ENCODE results near the gene RANGRF.
A peak's percentile ranks its signal among the peaks of the same experiment; 100 is the strongest.
"Not testable (repeated sequence)": the region's sequence is repeated elsewhere in the genome, so short reads cannot be mapped to it uniquely, and the experiment has no call there.

Gene RANGRF

GRCh38 chr17:8288336-8289102 lies at the start of gene RANGRF:
Gene RANGRF, plus strand, starts transcription at chr17:8288670. Its CDS starts 119 bp downstream, at chr17:8288789.
- peak; percentile 68 for DNase-seq

- no peak for DNase-seq
Observed at GRCh38 chr17:8243827-8244226, 44.6 kb upstream of the RANGRF start.

- no peak for DNase-seq
Observed at GRCh38 chr17:8244768-8245167, 43.7 kb upstream of the RANGRF start.

GRCh38 chr17:8248751-8249607 lies 39.5 kb upstream of the RANGRF start, which contains the start of gene PFAS:
Gene PFAS, plus strand, starts transcription at chr17:8249289. Its CDS starts 4,649 bp downstream, at chr17:8253938.
- DNase-seq = peak; percentile 53

- DNase-seq = no peak
Observed at GRCh38 chr17:8249621-8250500, 38.6 kb upstream of the RANGRF start.

GRCh38 chr17:8251411-8251810 lies 37.1 kb upstream of the RANGRF start:
- DNase-seq = not testable (repeated sequence)

DNA sequence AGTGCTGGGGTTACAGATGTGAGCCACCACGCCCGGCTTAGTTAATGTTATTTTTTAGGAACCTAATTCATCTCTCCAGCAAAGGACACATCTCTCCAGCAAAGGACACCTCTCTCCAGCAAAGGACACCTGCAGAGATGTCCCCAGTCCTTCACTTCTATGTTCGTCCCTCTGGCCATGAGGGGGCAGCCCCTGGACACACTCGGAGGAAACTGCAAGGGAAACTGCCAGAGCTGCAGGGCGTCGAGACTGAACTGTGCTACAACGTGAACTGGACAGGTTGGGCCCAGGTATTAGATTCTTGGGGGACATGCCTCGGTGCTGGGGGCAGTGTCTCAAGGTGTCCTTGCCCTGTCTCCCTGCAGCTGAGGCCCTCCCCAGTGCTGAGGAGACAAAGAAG lies 34.7 kb upstream of the RANGRF start:
- DNase-seq = no peak

DNA sequence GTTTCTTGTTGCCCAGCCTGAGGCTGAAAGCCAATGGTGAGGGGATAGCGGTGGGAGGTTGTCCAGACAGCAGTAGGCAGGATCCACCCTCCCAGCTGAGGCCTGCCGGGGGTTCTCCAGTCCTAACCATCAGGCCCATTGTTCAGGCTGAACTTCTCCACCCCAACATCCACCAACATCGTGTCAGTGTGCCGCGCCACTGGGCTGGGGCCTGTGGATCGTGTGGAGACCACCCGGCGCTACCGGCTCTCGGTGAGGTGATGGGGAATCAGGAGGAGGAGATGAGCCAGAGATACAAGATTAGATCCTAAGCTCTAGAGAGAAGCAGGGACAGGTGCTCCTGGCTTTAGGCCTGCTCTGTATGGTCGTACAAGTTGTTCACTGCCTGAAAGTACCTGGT lies 33.6 kb upstream of the RANGRF start:
- no peak for DNase-seq

DNA sequence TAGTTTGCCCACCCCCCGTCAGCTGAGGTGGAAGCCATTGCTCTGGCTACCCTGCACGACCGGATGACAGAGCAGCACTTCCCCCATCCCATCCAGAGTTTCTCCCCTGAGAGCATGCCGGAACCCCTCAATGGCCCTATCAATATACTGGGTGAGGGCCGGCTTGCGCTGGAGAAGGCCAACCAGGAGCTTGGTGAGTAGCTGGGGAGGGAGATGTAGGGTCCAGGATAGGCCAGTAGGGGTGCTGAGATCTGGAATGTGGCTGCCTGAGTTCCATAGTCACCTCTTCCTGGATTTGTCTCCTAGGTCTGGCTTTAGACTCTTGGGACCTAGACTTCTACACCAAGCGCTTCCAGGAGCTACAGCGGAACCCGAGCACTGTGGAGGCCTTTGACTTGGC lies 33.0 kb upstream of the RANGRF start:
- no peak for DNase-seq

GRCh38 chr17:8256291-8256690 lies 32.2 kb upstream of the RANGRF start:
- no peak for DNase-seq

DNA sequence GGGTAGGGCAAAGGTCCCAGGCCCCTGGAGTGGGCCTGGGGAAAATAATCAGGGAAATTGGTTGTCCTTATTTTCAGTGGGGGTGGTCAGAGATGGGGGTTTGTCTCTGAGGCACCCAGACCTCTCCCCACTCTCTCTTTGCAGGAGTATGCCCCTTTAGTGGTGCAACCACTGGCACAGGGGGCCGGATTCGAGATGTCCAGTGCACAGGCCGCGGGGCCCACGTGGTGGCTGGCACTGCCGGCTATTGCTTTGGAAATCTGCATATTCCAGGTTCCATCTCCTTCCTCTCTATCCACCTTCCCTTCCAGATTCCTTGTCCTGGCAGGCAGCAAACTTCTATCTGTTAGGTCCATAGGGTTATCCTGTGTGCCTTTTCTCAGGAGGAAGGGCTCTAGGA lies 31.8 kb upstream of the RANGRF start:
- DNase-seq = no peak

DNA sequence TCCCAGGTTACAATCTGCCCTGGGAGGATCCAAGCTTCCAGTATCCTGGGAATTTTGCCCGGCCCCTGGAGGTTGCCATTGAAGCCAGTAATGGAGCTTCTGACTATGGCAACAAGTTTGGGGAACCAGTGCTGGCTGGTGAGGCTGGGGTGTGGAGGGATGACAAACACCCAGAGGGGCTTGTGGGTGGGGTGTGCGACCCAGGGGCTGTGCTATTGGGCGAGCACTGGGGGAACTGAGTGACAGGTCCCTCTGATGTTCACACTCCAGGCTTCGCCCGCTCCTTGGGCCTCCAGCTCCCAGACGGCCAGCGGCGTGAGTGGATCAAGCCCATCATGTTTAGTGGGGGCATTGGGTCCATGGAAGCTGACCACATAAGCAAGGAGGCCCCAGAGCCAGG lies 30.7 kb upstream of the RANGRF start:
- no peak for DNase-seq

DNA sequence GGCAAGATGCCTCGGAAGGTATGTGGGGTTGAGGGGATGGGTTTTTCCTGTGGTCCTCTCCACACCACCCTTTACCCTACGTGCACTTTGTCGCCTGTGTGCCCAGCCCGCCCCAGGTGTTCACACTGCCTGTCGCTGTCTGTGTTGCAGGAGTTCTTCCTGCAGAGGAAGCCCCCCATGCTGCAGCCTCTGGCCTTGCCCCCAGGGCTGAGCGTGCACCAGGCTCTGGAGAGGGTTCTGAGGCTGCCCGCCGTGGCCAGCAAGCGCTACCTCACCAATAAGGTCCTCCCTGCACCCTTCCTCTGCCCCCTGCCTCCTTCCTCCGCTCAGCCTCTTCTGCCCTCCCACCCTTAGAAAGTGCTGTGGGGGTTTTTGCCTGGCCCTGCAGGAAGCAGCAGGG lies 24.1 kb upstream of the RANGRF start:
- DNase-seq = no peak

- no peak for DNase-seq
Observed at GRCh38 chr17:8264836-8265542, 23.5 kb upstream of the RANGRF start.

GRCh38 chr17:8266648-8267479 lies 21.6 kb upstream of the RANGRF start:
- DNase-seq = no peak

GRCh38 chr17:8267480-8268147 lies 20.9 kb upstream of the RANGRF start:
- DNase-seq = no peak

GRCh38 chr17:8268550-8269298 lies 19.7 kb upstream of the RANGRF start:
- no peak for DNase-seq

DNA sequence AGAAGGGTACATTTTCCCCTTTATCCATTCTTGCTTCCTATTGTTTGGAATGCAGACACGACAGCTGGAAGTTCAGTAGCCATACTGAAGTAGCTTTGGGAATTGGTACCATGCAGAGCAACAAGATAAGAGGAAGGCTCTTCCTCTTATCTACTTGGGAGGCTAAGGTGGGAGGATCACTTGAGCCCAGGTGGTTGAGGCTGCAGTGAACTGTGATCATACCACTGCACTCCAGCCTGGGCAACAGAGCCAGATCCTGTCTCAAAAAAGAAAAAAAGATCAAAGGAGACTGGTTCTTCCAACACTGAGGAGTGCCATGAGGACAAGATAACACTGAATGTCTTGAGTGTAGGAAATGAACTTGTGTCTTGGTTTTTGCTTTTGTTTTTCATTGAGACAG lies 16.0 kb upstream of the RANGRF start:
- no peak for DNase-seq

DNA sequence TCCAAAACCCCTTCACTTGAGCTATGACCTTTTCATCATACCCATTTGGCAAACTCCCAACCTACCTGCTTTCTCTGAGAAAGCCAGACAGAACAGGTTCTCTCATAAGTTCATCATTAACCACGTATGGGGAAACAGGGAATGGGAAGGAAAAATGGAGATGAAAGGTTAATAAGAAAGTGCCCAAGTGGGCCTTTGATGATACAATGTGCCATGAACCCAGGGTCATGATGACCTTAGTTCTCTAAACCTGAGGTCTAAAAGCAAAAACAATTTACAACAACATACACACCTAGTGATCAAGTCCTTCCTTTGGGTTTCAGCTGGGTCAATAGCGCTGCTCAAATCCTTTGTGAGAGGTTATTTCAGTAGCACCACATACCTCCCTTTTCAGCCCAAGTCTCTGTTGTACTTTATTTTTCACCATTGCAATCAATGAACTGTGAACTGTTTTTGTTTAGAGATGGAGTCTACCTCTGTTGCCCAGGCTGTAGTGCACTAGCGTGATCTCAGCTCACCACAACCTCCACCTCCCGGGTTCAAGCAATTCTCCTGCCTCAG lies 14.5 kb upstream of the RANGRF start:
- no peak for DNase-seq

GRCh38 chr17:8274816-8275215 lies 13.7 kb upstream of the RANGRF start:
- DNase-seq = no peak
